SK-N-SH (cell line): ENCODE results near the gene DGKH. TPM values are rescaled to one million over a fixed set of nuclear protein-coding genes. Genes with fewer than 3 reads are reported as not detected.

Experiments used
- CTCF ChIA-PET: fragments of 300-600, 350-600 bp; formaldehyde crosslinking; extraction: SDS; loops from one replicate; lab custom pipeline; 2021; lab: Yijun Ruan, JAX
- POLR2A ChIA-PET: fragments of 350-600 bp; sonication (Branson Sonifier 250); formaldehyde crosslinking; extraction: SDS; loops from one replicate; lab custom pipeline; 2020; ENCODE audit warnings: antibody characterized with exemption, inconsistent platforms; lab: Yijun Ruan, JAX
- DNase-seq: peaks from one replicate; pipeline ENCODE4 v3.0.0; 2012
- H2AFZ ChIP-seq: fragments of 200-600 bp; sonication (generic); 2 replicates; pipeline ENCODE4 v1.8.1; 2016; ENCODE audit warnings: antibody characterized with exemption, mild to moderate bottlenecking, low read depth
- H3F3A ChIP-seq: fragments of 200-600 bp; sonication (generic); replicated peaks from 2 replicates; pipeline ENCODE3; 2016; ENCODE audit warnings: antibody characterized with exemption, mild to moderate bottlenecking; ENCODE audit not compliant: insufficient read depth
- H3K27ac ChIP-seq, 2 experiments: fragments of 200-500 bp in 1 of 2; fragments of 200-600 bp in 1 of 2; sonication (Bioruptor generic) in 1 of 2; sonication (generic), shearing (Covaris generic) in 1 of 2; 2 replicates each; pipeline versions ENCODE4 v1.5.1 to v1.6.1; 2014 to 2016; ENCODE audit warnings: low read depth in 2 of 2, inconsistent platforms in 1 of 2, low read length in 1 of 2, mild to moderate bottlenecking in 1 of 2, mixed read lengths in 1 of 2
- H3K27me3 ChIP-seq: fragments of 200-600 bp; sonication (generic), shearing (Covaris generic); 2 replicates; pipeline ENCODE4 v1.6.1; 2016; ENCODE audit warnings: mixed run types; ENCODE audit not compliant: insufficient read depth
- H3K36me3 ChIP-seq, 2 experiments: fragments of 200-500 bp in 1 of 2; fragments of 200-600 bp in 1 of 2; sonication (Bioruptor generic) in 1 of 2; sonication (generic) in 1 of 2; replicated peaks in 1 of 2; 2 replicates each; pipeline versions ENCODE3 to v1.5.1; 2014 to 2016; ENCODE audit warnings: low read length in 1 of 2, mild to moderate bottlenecking in 1 of 2; ENCODE audit not compliant: insufficient read depth in 2 of 2, control insufficient read depth in 1 of 2
- H3K4me1 ChIP-seq, 2 experiments: fragments of 200-500 bp in 1 of 2; fragments of 200-600 bp in 1 of 2; sonication (Bioruptor generic) in 1 of 2; sonication (generic), shearing (Covaris generic) in 1 of 2; 2 replicates each; pipeline versions ENCODE4 v1.5.1 to v1.6.1; 2014 to 2016; ENCODE audit warnings: low read depth in 1 of 2, low read length in 1 of 2, mixed run types in 1 of 2; ENCODE audit not compliant: insufficient read depth in 2 of 2, control insufficient read depth in 1 of 2
- H3K4me2 ChIP-seq: fragments of 200-600 bp; sonication (generic), shearing (Covaris generic); 2 replicates; pipeline ENCODE4 v1.6.1; 2017; ENCODE audit warnings: mixed run types
- H3K4me3 ChIP-seq, 2 experiments: fragments of 200-500 bp in 1 of 2; fragments of 200-600 bp in 1 of 2; sonication (Bioruptor generic) in 1 of 2; sonication (generic), shearing (Covaris generic) in 1 of 2; 2 replicates each; pipeline versions ENCODE4 v1.5.1 to v1.8.1; 2014 to 2016; ENCODE audit warnings: low read depth in 2 of 2, inconsistent platforms in 1 of 2, low read length in 1 of 2, mild to moderate bottlenecking in 1 of 2, mixed read lengths in 1 of 2, moderate library complexity in 1 of 2
- H3K79me2 ChIP-seq: fragments of 200-600 bp; sonication (generic); 2 replicates; pipeline ENCODE4 v1.8.1; 2017; ENCODE audit warnings: mild to moderate bottlenecking; ENCODE audit not compliant: insufficient read depth
- H3K9ac ChIP-seq: fragments of 200-600 bp; sonication (generic); 2 replicates; pipeline ENCODE4 v1.6.1; 2017; ENCODE audit warnings: mixed run types
- H3K9me2 ChIP-seq: fragments of 200-600 bp; sonication (generic); 2 replicates; pipeline ENCODE4 v1.6.1; 2017; ENCODE audit warnings: mixed run types
- H3K9me3 ChIP-seq: fragments of 200-600 bp; sonication (generic); 2 replicates; pipeline ENCODE4 v1.6.1; 2017; ENCODE audit warnings: mixed run types, mild to moderate bottlenecking, moderate library complexity
- H4K20me1 ChIP-seq: fragments of 200-600 bp; sonication (generic); 2 replicates; pipeline ENCODE4 v1.6.1; 2017; ENCODE audit warnings: mild to moderate bottlenecking, mixed run types; ENCODE audit not compliant: insufficient read depth
- CHD2 ChIP-seq: fragments of 150-350 bp; IDR thresholded peaks from 2 replicates; pipeline ENCODE4 v1.6.1; 2018; ENCODE audit warnings: low read length; ENCODE audit not compliant: partially characterized antibody
- ELF1 ChIP-seq: IDR thresholded peaks from 2 replicates; pipeline ENCODE4 v1.4.0; 2012
- EP300 ChIP-seq, 2 experiments: IDR thresholded peaks; 2 replicates each; pipeline versions ENCODE4 v1.4.0 to v1.6.1; 2012; ENCODE audit warnings: borderline replicate concordance in 1 of 2, low read depth in 1 of 2, low read length in 1 of 2
- FOXM1 ChIP-seq: IDR thresholded peaks from 2 replicates; pipeline ENCODE4 v1.4.0; 2012; ENCODE audit warnings: low read depth, mild to moderate bottlenecking
- GABPA ChIP-seq: IDR thresholded peaks from 2 replicates; pipeline ENCODE4 v1.4.0; 2012; ENCODE audit warnings: low read depth, mild to moderate bottlenecking
- JUND ChIP-seq: IDR thresholded peaks from 2 replicates; pipeline ENCODE4 v1.4.0; 2012
- NFIC ChIP-seq: IDR thresholded peaks from 2 replicates; pipeline ENCODE4 v1.4.0; 2012; ENCODE audit warnings: borderline replicate concordance
- NRF1 ChIP-seq: IDR thresholded peaks from 2 replicates; pipeline ENCODE4 v1.6.1; 2012; ENCODE audit warnings: low read depth, mild to moderate bottlenecking, low read length
- RCOR1 ChIP-seq: fragments of 150-350 bp; IDR thresholded peaks from 2 replicates; pipeline ENCODE4 v1.6.1; 2017; ENCODE audit warnings: antibody characterized with exemption, low read length
- RXRA ChIP-seq: IDR thresholded peaks from 2 replicates; pipeline ENCODE4 v1.4.0; 2012; ENCODE audit warnings: low read depth, mild to moderate bottlenecking, borderline replicate concordance
- TAF1 ChIP-seq: IDR thresholded peaks from 2 replicates; pipeline ENCODE4 v1.6.1; 2012; ENCODE audit warnings: low read depth, mild to moderate bottlenecking, low read length, moderate library complexity, borderline replicate concordance
- TCF12 ChIP-seq: IDR thresholded peaks from 2 replicates; pipeline ENCODE4 v1.4.0; 2012
- YY1 ChIP-seq: IDR thresholded peaks from 2 replicates; pipeline ENCODE4 v1.4.0; 2012; ENCODE audit warnings: low read depth, mild to moderate bottlenecking
- WGBS: methylation state at CpG from one replicate; pipeline ENCODE4 v1.1.6; 2017; ENCODE audit warnings: low lambda C conversion rate; 5-methylcytosine and 5-hydroxymethylcytosine counted together
- polyA plus RNA-seq, 3 experiments: library from polyadenylated mRNA; depleted of rRNA; stranded (reverse); fragments of >200 nt; gene quantifications; 2 replicates each; pipeline ENCODE4 v1.2.3, GENCODE V29; 2012
- TF ChIP-seq, protein P1 (sequence below): IDR thresholded peaks from 2 replicates; pipeline ENCODE4 v1.6.1; 2012; ENCODE audit warnings: mild to moderate bottlenecking, low read depth, low read length, moderate library complexity
- TF ChIP-seq, protein P2 (sequence below): fragments of 150-350 bp; IDR thresholded peaks from 2 replicates; pipeline ENCODE4 v1.6.1; 2017; ENCODE audit warnings: antibody characterized with exemption, low read length, low read depth, borderline replicate concordance
- TF ChIP-seq, protein P3 (sequence below): IDR thresholded peaks from 2 replicates; pipeline ENCODE4; 2012

The DGKH gene
- polyA plus RNA-seq, 1 of the 3 experiments (the other 2 are of a cell fraction) = 2.5 TPM

DNA sequence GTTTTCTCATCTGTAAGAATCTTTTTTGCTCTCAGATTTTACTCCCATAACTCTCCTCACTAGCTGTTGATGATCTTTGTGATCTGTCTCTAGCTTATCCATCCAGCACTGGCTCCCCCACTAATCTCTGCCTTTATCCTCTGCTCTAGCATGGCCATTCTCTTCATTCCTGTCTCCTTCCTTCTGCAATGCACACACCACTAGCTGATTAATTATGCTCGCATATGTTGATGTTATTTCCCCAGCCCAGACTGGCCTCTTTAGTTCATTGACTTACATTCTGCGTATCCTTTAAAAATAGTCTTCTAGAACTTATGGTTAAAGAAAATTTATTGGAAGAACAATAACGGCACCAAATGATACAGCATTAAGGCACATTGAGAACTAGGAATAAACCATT is 52.5 kb downstream of the DGKH start:
- no peak overlapping the region for H3K4me2 ChIP-seq
- no peaks in the 10 kb centered on the region for H3K36me3 ChIP-seq
- no peak overlapping the region for H3K4me3 ChIP-seq
- no peaks in the 10 kb centered on the region for H3K9me3 ChIP-seq
- H2AFZ ChIP-seq = no peak overlapping the region
- H3K27ac ChIP-seq = no peak overlapping the region
- H3K9me2 ChIP-seq = no peaks in the 10 kb centered on the region
- H3F3A ChIP-seq = peaks cover 6% of the 10 kb centered on the region
- WGBS = 98% methylated on average over 3 of the region's 3 CpGs
- ChIA-PET CTCF (interaction anchor here (1.2 kb wide), 1 partner anchor 9 kb away, joined by 3 read pairs; no protein-coding TSS in a partner anchor), POLR2A (no interaction called here)
- DNase-seq = no peak
- H3K9ac ChIP-seq = no peak overlapping the region
- no peaks in the 10 kb centered on the region for H3K27me3 ChIP-seq
- no peaks in the 10 kb centered on the region; the same call in 1 of the 2 replicates for H4K20me1 ChIP-seq
- H3K4me1 ChIP-seq = peaks cover 2 to 8% of the 10 kb centered on the region in 2 experiments; a peak in 3 of 4 replicates
- H3K79me2 ChIP-seq = peaks cover 8% of the 10 kb centered on the region; the same call in 1 of the 2 replicates
- TF ChIP-seq FOXM1 = no peak
- TF ChIP-seq TAF1 = no peak
- no peak for TF ChIP-seq CHD2
- TF ChIP-seq ELF1 = no peak
- TF ChIP-seq NFIC = no peak
- TF ChIP-seq, protein P1, sequence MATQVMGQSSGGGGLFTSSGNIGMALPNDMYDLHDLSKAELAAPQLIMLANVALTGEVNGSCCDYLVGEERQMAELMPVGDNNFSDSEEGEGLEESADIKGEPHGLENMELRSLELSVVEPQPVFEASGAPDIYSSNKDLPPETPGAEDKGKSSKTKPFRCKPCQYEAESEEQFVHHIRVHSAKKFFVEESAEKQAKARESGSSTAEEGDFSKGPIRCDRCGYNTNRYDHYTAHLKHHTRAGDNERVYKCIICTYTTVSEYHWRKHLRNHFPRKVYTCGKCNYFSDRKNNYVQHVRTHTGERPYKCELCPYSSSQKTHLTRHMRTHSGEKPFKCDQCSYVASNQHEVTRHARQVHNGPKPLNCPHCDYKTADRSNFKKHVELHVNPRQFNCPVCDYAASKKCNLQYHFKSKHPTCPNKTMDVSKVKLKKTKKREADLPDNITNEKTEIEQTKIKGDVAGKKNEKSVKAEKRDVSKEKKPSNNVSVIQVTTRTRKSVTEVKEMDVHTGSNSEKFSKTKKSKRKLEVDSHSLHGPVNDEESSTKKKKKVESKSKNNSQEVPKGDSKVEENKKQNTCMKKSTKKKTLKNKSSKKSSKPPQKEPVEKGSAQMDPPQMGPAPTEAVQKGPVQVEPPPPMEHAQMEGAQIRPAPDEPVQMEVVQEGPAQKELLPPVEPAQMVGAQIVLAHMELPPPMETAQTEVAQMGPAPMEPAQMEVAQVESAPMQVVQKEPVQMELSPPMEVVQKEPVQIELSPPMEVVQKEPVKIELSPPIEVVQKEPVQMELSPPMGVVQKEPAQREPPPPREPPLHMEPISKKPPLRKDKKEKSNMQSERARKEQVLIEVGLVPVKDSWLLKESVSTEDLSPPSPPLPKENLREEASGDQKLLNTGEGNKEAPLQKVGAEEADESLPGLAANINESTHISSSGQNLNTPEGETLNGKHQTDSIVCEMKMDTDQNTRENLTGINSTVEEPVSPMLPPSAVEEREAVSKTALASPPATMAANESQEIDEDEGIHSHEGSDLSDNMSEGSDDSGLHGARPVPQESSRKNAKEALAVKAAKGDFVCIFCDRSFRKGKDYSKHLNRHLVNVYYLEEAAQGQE = no peak
- no peak for TF ChIP-seq EP300 (IDR thresholded peaks at IDR 0.05; ENCODE audit: borderline replicate concordance in 1 of 2, low read depth in 1 of 2, low read length in 1 of 2)
- no peak for TF ChIP-seq RXRA
- no peak for TF ChIP-seq TCF12
- TF ChIP-seq, protein P2, sequence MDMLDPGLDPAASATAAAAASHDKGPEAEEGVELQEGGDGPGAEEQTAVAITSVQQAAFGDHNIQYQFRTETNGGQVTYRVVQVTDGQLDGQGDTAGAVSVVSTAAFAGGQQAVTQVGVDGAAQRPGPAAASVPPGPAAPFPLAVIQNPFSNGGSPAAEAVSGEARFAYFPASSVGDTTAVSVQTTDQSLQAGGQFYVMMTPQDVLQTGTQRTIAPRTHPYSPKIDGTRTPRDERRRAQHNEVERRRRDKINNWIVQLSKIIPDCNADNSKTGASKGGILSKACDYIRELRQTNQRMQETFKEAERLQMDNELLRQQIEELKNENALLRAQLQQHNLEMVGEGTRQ = no peak
- TF ChIP-seq RCOR1 = no peak
- TF ChIP-seq NRF1 = no peak
- TF ChIP-seq YY1 = no peak
- TF ChIP-seq GABPA = no peak
- TF ChIP-seq JUND = no peak
- TF ChIP-seq, protein P3, sequence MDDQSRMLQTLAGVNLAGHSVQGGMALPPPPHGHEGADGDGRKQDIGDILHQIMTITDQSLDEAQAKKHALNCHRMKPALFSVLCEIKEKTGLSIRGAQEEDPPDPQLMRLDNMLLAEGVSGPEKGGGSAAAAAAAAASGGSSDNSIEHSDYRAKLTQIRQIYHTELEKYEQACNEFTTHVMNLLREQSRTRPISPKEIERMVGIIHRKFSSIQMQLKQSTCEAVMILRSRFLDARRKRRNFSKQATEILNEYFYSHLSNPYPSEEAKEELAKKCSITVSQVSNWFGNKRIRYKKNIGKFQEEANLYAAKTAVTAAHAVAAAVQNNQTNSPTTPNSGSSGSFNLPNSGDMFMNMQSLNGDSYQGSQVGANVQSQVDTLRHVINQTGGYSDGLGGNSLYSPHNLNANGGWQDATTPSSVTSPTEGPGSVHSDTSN = no peak
